DMS114 treated with DMSO at 0.1 percent for 48 hours (cell line): Measurements from ENCODE around the gene SCUBE2.
A peak's percentile ranks its signal among the peaks of the same experiment; 100 is the strongest.
"Not testable (repeated sequence)": the region's sequence is repeated elsewhere in the genome, so short reads cannot be mapped to it uniquely, and the experiment has no call there.

Source experiments
- DNase-seq: peaks from one replicate; lab custom pipeline; 2025; ENCODE audit not compliant: unreplicated experiment; lab: John Stamatoyannopoulos, UW

Gene SCUBE2

DNA sequence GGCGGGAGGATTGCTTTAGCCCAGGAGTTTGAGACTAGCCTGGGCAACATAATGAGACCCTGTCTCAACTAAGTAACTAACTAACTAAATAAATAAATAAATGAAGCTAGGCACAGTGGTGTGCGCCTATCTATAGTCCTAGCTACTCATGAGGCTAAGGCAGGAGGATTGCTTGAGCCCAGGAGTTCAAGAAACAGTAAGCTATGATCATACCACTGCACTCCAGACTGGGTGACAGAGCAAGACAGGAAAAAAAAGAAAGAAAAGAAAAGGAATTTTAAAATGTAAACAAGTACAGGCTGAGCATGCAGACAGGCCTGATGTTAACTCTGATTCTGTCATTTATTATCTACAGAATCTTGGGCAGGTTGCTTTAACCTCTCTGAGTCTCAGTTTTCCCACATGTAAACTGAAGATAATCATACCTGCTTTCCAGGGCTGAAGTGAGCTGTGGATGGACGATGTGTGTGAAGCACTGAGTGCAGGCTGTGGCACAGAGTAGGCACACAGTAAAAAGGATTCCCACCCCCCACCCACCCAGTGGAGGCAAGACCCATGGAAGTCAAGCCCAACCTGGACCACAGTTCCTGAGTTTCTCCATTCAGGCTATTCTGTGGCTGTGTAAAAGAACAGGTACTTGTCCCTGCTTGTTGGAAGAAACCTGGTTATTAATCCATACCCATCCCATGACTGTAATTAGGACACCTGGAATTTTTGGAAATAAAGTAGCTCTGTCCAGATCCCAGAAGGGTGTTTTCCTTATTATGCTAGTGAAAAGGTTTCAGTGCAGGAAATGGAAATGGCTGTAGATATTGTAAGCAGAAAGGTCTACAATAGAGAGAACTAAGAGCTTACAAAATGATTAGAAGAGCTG, 18.7 kb upstream of the SCUBE2 start:
- no peak for DNase-seq

DNA sequence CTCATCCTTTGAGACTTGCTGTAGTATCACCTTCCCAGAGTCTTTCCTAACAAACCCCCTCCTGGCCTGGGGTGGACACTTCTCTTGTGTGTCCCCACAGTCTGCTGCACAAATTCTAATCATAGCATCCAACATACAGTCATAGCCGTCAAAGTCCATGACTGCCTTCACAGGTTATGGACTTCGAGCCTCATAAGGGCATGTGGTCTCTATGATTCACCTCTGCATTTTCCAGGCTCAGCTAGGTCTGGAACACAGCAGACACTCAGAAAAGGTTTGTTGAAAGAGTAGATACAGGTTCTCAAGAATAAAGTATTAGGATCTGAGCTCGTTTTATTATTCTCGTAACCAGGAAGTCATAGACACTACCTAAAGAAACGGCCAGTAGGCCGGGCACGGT, 13.2 kb upstream of the SCUBE2 start:
- DNase-seq, result no peak

DNA sequence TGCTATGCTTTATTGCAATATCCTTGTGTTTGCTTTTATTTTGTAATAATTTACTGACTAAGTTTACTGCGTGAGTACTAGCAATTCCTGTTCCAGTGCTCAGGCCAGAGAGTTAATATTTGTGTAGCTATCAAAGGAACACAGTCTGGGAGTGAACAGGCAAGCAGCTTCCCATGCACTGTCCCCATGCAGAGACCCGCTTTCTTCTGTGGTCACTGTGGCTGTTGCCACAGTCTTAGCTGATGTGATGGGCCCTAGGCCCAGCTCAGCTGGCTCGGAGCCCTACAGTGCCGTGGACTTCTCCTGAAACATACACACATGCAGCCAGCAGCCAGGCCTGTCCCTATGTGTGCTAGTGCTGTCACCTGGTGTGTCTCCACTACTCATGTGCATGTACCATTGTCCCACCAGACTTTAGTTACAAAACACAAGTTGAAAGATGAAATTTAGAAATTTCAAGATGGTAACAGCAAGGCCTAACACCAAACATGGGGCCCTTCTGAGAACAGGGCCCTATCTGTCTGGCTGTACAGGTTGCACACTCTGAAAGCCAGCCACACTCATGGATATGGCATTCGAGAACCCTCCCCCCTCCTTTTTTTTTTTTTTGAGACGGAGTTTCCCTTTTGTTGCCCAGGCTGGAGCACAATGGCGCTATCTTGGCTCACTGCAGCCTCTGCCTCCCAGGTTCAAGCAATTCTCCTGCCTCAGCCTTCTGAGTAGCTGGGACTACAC, 12.3 kb upstream of the SCUBE2 start:
- DNase-seq, result no peak

DNA sequence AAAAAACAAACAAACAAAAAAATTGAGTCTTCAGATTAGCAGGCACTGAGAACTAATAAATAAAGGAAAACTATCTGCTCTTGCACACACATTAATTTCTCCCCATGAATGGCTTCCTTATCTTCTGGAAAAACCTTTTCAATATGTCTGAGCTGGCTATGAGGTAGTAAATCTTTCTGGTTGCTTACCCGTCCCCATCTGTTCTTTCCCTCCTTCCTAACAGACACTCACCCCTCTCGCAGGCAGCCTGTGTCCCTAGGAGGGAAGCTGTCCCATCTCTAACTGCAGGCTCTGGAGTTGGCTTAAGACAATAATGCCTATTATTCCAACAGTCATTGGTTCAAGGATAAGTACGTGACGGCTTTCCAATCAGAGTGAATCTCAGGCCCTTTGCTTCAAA, 8.2 kb upstream of the SCUBE2 start:
- DNase-seq, result no peak

DNA sequence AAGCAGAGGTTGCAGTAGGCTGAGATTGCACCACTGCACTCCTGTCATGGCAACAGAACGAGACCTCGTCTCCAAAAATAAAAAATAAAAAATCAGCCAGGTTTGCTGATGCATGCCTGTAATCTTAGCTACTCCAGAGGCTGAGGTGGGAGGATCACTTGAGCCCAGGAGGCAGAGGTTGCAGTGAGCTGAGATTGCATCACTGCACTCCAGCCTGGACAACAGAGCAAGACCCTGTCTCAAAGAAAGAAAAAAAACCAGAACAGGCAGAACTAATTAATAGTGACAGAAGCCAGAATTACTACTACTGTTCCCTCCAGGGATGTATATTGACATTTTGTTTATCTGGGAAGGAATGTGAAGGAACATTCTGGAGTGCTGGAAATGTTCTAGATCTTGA, 7.1 kb upstream of the SCUBE2 start:
- DNase-seq, result not testable (repeated sequence)

DNA sequence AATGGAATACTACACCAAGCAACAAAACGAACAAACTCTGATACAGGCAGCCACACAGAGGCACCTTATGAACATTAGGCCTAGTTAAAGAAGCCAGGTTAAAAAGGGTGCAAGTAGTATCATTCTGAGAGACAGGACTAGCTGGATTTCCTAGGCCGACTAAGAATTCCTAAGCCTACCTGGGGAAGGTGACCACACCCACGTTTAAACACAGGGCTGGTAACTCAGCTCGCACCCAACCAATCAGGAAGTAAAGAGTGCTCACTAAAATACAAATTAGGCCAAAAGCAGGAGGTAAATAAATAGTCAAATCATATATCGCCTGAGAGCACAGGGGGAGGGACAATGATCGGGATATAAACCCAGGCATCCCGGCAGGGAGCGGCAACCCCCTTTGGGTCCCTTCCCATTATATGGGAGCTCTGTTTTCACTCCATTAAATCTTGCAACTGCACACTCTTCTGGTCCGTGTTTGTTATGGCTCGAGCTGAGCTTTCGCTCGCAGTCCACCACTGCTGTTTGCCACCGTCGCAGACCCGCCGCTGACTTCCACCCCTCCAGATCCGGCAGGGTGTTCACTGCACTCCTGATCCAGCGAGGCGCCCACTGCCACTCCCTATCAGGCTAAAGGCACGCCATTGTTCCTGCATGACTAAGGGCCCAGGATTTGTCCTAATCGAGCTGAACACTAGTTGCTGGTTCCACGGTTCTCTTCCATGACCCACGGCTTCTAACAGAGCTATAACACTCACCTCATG, 6.0 kb upstream of the SCUBE2 start:
- not testable (repeated sequence) for DNase-seq

DNA sequence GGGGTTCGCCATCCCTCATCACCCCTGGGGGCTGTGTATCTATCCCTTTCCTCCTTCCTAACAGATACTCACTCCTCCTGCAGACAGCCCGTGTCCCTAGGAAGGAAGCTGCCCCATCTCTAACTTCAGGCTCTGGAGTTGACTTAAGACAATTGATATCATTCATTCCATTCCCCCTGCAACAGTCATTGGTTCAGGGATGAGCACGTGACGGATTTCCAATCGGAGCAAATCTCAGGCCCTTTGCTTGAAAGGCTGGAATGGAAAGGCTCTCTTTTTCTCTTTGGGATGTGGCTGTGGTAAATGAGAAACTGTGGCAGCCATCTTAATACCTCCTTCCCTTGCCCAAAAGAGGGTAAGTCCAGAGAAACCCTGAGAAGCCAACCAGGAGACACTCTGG, 5.0 kb upstream of the SCUBE2 start:
- no peak for DNase-seq

DNA sequence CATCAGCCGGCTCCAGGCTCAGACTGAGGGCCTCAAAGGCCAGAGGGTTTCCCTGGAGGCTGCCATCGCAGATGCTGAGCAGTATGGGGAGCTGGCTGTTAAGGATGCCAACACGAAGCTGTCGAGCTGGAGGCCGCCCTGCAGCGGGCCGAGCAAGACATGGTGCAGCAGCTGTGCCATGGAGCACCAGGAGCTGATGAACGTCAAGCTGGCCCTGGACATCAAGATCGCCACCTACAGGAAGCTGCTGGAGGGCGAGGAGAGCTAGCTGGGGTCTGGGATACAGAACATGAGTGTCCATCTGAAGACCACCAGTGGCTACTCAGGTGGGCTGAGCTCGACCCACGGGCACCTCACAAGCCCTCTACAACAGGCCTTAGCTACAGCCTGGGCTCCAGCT, 4.0 kb upstream of the SCUBE2 start:
- no peak for DNase-seq

DNA sequence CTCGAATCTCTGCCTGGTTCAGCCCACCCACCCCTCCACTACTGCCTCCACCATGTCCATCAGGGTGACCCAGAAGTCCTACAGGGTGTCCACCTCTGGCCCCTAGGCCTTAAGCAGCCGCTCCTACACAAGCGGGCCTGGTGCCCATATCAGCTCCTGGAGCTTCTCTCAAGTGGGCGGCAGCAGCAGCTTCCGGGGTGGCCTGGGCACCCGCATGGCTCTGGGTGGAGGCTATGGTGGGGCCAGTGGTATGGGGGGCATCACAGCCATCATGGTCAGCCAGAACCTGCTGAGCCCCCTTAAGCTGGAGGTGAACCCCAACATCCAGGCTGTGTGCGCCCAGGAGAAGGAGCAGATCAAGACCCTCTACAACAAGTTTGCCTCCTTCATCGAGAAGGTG, 3.0 kb upstream of the SCUBE2 start:
- no peak for DNase-seq

DNA sequence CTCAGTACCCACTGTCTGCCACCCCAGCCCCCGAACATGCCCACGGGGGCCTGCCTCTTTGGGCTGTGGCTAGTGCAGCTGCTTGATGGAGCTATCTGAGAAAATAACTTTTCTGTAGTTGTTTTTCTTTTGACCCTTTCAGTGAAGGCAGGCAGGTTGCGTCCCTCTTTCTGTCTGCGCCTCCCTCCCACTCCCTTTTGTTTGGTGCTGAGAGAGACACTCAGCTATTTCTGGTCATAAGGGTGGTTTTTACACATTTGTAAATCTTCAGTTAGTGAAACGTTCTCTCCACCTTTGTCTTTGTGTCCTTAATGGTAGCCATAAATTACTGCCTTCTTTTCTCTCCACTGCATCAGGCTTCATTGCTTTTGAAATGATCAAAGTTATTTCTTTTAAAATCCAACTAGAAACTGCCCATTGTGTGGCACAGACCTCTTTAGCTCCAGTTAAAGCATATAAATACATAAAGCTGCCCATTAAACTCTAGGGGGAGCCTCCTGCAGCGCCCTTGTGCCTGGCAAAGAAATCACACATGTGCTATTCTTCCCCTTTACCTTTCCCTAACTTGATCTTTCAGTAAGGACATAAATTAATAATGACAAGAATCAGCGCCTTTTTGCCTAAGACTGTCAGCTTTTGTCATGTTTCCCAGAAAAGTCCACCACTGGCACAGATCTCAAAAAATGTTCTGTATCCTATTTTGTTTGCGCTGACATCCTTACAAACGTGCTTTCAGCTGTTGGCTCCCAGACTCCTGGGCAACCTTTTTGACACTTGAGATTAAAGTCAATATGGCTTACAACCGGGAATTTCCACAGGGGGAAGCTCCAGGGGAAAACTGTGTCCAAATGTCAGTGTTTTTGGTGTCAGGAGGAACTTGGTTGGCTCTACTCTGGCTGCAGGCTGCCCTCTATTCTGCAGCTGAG, 1.7 kb upstream of the SCUBE2 start:
- DNase-seq, result peak; percentile 7

DNA sequence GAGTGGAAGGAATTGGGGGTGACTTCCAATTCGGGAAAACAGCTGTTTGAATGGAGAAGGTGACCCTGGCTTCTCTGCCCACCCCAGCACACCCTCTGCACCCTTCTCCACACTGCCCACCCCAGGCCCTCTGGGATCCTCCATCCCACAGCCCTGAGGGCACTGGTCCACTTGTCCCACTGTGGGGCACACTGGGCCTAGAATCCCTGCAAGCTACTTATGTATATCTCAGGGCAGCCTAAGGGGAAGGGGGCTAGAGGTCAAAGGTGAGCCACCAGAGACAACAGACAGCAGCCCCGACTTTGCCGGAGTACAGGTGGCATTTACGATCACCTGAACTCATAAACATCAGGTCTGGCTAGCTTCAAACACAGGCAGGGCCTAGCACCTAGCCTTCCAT, 673 bp upstream of the SCUBE2 start:
- DNase-seq, result no peak

DNA sequence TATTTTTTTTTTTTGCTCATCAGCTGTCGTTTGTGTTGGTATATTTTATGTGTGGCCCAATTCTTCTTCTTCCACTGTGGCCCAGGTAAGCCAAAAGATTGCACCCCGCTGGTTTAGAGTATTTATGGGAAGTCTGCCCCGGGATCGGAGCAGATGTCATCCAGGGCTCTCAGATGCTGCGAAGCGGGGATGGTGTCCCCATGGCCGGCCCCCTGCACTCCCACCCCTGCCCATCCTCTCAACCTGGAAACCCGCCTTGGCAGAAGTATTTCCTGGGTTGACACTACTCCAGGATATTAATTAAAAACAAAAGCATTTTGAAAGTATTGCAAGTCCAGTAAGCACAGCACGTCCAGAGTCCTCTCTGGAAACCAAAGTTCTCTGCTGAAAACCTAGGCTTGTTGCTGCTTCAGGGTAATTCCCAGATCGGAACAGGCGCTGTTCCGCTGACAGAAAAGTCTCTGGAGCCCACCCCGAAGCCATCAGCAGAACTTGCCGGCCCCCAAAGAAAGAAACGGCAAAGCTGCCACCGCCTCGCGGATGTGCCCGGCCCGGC, 833 bp downstream of the SCUBE2 start:
- DNase-seq, result no peak

DNA sequence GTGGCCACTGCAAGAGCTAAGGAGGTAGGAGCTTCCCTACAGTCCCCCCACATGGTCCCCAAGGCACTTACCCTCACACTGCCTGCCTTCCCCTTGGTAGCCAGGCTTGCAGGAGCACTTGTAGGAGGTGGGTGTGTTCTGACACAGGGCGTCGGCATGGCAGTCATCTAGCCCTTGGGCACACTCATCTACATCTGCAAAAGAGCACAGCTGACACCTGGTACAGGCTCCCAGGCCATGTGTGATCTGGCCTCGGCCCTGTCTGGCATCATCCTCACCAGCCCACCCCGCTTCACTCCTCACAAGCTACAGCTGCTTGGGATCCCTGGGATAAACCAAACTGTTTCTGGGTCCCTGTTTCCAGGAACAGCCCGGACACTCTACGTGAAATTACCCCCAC, 1.8 kb downstream of the SCUBE2 start:
- DNase-seq, result no peak

DNA sequence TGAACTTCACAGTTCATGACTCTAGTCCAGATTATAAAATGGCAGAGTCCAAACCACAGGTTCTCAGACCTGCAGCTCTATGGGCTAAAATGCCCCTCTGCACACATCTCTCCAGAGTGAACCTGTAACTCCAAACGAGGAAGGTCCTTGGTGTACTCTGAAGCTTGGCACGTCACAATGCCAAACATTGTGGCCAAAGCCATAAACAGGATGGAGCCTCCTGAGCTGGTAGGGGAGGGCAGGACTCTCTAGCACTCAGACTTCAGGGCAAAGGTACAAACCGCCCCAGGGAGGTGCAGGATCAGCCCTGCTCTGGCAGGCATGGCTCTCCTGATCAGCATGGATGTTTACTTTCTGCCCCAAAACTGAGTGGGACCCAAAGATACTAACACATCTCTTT, 2.3 kb downstream of the SCUBE2 start:
- DNase-seq, result no peak

DNA sequence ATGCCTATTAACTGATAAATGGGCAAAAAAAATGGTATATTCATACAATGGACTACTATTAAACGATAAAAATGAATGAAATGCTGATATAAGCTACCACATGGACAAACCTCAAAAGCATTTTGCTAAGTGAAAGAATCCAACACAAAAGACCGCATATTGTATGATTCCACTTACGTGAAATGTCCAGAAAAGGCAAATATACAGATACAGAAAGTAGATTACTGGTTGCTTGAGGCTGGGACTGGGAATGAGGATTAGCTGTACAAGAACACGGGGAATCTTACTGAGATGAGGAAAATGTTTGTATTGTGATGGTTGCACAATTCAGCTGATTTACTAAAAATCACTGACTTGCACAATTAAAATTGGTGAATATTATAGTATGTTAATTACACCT, 8.8 kb downstream of the SCUBE2 start:
- no peak for DNase-seq

DNA sequence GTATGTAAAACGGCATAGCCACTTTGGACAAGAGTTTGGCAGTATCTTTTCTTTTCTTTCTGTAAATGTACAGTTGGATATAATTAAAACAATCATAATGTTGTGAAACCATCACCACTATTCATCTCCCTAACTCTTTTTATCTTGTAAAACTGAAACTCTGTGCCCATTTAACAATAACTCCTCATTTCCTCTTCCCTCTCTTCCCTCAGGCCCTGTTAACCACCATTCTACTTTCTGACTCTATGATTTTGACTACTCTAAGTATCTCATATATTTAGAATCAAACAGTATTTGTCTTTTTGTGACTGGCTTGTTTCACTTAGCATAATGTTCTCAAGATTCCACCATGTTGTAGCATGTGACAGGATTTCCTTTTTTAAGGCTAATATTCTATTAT, 10.2 kb downstream of the SCUBE2 start:
- DNase-seq, result no peak

DNA sequence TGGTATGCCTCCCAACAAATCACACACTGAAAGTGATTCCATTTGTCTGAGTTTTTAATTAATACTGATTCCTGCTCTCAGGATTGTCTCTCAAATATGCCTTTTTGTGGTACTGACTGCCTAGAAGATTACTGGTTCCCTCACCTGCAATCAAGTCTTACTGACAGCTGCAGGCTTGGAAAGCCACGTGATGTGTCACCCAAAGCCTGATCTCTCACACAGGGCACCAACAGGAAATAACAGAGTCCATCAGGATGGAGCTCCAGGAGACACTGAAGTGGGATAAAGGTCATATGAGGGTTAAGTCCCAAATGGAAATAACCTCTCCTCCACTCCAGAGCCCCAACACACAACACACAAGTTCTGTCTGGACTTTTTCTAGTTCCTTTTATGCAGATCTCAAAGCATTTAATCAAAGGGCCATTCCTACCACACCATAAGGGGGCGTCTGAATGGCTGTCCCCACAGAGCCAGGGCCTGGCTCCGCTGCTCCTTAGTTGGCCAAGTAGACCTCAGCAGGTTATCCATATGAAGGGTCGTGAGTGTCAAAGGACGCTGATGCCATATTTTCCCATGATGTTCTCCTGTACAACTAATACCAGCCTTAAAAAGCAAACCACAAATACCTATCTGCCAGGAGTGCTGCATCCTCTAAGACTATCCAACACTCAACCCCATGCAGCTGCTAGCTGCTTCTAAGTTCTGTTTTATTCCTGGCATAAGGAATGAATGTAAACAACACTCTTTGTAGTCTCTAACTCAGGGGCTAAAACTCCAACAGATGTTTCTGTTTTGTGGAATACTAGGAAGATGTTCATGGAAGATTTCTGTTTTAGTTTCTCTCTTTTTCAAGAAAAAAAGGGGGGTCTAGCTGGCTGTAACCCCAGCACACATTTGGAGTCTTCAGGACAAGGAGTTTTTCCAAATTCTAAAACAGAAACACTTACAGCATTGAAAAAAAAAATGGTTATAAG, 13.0 kb downstream of the SCUBE2 start:
- no peak for DNase-seq

DNA sequence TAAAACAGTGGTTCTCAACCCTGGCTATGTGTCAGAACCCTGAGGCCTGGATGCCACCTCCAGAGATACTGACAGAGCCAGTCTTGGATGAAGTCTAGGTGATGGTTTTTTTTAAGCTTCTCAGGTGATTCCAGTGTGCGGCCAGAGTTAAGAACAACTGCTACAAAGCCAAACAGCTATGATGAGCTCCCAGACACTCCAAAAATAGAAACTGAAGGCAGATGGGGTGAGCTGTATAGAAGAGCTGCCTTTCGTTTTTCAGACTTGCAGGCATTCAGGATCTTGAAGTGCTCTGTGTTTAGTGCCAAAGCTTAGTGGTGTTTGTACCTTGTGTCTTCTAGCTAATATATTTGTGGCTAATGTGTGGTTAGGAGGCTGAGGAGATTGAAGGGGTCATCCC, 14.2 kb downstream of the SCUBE2 start:
- DNase-seq, result no peak

DNA sequence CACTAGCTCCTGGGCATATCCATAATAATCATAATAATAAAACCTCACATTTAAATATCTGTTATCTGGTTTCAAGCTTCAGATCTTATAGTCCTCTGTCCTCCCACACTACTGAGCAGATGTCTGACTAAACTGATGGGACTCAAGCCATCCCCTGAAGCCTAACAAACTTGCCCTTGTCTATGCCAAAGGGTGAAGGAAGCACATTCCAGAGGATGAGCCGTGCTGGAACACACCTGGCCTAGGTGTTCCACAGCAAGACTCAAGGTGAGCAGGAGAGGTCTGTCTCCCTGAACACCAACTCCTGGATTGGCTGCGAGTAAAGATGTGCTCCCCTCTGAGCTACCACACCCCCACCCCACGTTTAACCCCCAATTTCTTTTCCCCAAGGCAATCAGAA, 14.7 kb downstream of the SCUBE2 start:
- DNase-seq, result no peak
